NCI-H510A treated with DMSO at 0.1 percent for 48 hours (cell line): ENCODE measurements around the gene RIPK3.
A peak's percentile ranks its signal among the peaks of the same experiment; 100 is the strongest.
"Not testable (repeated sequence)": the region's sequence is repeated elsewhere in the genome, so short reads cannot be mapped to it uniquely, and the experiment has no call there.

Experiments used
- DNase-seq: peaks from one replicate; lab custom pipeline; 2025; lab: John Stamatoyannopoulos, UW

Gene RIPK3

DNA sequence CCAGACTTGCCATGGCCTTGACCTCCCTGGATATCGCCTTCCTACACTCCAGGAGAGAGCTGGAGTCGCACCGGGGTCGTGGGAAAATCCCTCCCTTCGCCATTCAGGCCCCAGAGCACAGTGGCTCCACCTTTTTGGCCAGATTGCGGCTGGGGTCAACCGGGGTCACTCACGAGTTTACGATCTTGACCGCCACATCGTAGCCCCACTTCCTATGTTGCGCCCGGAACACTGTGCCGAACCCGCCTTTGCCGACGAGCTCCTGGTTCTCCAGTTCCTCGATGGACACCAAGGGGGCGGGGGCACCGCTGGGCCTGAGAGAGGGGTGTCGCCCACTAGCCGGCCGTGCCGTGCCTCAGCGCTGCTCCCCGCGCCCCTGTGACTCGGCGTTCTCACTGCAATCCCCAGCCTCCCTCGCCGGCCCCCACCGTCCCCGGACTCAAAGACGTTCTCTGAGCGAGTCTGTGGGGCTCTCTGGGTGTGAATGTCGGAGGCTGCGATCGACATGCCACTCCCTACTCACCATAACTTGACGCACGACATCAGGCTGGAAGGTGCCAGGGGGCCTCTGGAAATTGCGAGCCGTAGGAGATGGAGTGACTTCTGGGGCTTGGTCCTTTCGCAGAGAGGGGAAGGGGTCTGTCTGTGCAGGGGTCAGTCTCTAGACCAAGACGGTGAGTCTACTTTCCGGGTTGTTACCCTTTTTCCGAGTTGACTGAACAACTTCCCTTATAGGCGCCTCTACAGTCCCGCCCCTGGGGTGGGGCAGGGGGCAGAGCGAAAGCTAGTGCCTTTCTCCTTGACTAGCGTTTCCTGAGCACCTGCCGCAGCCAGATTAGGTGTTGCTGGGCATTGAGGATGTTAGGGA lies at the start of gene RIPK3:
Gene RIPK3, minus strand, starts transcription at position 708 of the 868 bp plus-strand sequence. Its CDS starts 165 bp downstream, at position 543.
- DNase-seq: peak; percentile 68

DNA sequence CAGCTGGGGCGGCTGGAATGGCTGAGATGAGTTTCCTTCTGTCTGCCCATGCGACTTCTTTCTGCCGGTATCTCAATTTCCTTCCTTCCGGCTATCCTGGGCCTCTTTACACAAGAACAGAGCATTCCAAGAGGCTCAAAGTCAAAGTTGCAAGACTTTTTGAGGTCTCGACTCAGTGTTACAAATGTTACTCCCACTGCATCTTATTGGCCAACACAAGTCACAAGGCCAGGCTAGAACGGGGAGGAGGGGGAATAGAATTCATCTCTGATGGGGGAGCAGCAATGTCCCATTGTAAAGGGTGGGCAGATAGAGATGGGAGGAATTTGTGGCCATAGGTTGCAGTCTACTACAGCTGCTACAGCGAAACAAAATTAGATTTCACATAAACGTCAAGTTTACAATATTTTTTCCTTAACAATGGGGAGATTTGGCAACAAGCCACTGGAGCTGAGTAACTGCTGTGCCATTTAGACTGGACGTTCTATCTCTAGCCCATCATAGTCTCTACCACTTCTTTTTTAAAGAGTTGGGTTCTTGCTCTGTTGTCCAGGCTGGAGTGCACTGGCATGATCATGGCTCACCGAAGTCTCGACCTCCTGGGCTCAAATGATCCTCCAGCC lies 49.5 kb upstream of the RIPK3 start:
- DNase-seq: no peak

DNA sequence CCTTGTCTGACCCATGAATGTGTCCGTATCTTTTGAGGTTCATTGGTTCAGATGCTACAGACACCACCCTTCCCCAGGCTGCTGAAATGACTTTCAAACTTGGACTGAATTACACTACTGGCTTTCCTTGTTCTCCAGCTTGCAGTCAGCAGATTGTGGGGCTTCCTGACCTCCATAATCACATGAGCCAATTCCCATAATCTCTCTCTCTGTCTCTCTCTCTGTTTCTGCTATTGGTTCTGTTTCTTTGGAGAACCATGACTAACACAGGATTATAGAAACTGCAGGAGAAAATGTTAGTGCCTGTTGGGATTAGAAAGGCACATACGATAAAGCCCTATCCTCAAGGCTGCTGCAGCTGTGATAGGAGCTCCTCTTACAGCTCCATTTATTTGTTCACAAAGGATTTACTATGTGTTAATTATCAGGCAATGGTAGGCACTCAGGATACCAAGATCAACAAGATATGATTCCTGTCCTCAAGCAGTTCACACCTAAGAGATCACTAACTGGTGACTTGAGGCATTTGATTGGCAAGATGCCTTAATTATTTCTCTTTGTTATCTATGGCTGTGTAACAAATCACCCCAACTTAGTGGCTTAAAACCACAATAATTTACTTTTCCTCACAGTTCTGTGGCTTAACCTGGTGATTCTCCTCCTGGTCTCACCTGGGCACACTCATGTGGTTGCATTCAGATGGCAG lies 48.8 kb upstream of the RIPK3 start:
- DNase-seq: no peak

DNA sequence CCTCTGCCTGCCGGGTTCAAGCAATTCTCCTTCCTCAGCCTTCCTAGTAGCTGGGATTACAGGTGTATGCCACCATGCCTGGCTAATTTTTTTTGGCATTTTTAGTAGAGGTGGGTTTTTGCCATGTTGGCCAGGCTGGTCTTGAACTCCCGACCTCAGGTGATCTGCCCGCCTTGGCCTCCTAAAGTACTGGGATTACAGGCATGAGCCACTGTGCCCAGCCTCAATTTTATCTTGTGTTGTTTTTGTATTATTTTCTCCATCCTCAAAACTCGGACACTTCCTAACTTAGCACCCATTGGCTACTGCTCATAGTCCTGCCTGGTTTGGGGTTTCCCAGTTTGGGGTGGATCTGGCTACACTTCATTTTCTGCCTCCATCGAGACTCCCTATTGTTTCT lies 47.8 kb upstream of the RIPK3 start:
- DNase-seq: not testable (repeated sequence)

DNA sequence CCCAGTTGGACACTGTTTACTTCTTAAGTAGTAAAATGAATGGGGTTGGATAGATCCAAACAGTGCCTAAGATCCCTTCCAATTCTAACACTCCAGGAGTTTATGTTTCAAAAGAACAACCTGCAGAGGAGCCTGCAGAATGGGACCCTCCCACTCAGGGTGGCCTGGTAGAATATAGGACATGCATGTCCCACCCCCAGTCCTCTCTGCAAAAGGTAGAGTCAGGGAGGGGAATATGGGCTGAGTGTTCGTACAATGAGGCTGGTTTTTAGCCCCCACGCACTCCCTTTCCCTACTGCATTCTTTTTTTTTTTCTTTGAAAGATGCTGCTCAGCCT lies 47.2 kb upstream of the RIPK3 start:
- no peak for DNase-seq

DNA sequence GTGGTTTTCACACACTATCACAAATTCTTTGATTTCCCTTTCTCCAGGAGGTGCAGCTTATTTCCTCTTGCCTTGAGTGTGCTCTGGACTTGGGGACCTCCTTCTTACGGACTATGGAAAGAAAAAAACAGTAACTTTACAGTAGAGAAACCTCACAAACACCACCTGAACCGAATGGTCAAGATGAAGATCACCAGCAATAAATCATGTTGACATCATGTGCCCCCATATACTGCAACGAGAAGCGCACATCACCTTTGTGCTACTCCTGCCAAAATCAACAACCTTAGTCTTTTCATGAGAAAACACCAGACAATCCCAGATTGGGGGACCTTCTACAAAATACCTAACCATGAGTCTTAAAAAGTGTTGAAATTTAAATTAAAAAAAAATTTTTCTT lies 45.7 kb upstream of the RIPK3 start:
- DNase-seq: no peak

DNA sequence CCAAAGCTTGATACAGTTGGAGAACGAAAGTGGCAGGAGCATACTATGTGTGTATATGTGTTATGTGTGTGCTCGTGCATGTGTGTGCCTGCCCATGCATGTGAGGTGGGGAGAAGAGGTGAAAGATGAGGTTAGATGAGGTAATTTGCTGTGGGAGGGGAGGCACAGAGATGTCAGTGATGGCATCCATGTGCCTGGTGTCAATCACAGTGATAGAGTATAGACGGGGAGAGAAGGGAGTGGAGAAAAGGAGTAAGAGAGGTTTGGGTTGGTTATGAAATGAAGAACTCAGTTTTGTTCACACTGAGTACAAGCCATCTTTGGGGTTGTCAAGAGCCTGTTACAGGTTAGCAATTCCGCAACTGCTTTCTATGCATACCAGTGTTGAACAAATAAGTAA lies 44.4 kb upstream of the RIPK3 start:
- DNase-seq: no peak

DNA sequence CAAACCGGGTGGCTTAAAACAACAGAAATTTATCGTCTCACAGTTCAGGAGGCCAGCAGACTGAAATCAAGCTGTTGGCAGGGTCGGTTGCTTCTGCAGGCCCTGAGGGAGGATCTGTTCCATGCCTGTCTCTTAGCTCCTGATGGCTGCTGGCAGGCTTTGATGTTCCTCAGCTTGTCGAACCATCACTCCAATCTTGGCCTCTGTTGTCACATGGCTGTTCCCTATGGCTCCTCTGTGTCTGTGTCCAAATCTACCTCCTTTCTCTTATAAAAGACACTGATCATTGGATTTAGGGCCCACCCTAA lies 42.2 kb upstream of the RIPK3 start:
- DNase-seq: no peak

DNA sequence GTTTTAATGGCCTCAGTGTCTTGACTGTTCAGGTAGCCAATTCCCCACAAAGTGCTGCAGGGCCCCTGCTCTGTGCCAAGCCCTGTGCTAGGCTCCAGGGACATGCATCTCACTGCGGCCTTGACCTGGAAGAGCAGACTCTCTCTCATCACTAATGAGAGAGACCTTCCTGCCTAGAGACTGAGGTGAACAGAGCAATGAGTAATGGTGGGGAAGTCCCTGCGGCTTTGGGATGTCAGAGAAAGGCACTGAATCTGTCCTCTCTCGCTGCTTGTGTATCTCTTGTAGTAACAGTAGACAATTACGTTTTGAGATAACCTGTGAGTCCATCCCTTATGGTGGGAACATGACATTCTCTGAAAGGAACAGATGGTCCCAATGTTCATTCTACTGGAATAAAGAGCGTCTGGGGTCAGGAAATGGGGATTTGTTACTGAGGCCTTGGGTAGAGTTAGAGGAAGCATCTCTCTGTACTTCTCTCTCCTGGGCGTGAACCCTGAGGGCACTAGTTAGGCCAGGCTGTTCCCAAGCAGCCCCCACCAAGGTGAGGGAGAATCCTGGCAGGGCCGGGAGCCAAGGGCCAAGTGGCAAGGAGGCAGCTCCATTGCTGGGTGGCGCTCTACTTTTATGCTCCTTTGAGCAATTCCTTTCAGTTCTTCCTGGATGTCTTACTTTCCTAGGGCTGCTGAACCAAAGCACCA lies 41.7 kb upstream of the RIPK3 start:
- no peak for DNase-seq

DNA sequence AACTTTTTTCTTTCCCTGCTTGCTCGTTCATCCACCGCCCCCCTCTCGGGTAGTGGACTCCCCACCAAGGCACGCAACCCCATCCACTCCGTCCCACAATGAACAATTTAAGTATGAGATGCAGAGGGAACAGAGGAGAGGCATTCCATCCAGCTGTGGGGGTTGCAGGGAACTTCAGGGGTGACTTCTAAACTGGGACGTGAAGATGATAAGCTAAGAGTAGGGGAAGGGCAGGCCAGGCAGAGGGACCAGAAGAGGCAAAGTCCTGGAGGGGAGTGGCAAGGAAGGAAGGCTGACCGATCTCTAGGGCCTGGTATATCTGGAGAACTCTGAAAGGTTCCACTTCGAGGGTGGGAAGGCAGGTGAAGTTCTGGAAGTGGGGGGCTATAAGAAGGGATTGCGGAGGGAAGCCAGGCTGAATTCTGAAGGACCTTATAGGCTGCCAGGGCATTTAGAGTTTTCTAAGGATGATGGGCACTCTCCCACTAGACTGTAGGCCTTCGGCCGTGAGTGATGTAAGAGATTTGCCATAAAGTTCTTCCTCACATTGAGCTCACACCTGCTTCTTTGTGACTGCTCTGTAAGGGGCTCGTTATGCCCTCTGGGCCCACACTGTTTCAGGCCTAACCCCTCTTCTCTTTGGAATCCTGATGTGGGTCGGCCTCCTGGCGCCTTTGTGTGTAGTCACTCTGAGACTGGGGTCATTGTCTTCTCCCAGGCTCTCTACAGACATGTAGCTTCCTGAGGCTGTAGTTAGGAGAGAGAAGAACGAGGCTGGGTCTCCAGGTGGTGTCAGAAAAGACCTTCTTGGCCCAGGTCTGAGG lies 40.3 kb upstream of the RIPK3 start:
- no peak for DNase-seq

DNA sequence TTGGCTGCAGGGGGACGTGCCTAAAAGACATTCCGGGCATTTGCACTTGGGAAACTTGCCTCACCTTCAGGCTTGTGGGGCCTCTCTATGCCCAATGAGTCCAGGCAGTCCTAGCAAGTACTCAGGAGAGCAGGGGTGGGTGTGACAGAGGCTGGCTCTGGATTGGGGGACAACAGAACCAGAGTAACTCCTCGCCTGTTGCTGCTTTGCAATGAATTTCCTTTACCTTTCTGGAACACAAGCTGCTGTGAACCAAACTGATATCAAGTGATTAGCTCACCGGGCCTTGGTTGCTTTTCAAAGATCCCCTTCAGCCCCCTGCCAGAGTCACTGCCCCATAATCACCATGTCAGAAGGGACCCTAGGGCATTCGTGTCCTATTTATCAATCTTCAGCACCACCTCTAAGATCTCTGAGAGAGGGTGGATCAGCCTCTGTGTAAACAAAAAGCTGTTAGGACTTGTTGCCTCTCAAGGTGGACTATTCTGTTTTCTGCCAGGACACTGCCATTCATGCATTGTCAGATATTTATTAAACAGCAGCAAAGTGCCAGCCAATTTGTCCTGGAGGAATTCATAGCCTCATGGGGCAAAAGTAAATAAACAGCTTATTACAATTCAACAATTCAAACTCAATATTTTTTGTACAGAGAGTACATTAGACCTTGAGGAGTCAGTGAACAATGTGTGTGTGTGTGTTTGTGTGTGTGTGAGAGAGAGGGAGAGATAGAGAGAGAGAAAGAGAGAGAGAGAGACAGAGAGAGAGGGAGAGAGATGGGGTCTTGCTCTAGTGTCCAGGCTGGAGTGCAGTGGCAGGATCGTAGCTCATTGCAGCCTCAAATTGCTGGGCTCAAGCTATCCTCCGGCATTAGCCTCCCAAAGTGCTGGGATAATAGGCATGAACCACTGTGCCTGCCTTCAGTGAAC lies 39.5 kb upstream of the RIPK3 start:
- no peak for DNase-seq

DNA sequence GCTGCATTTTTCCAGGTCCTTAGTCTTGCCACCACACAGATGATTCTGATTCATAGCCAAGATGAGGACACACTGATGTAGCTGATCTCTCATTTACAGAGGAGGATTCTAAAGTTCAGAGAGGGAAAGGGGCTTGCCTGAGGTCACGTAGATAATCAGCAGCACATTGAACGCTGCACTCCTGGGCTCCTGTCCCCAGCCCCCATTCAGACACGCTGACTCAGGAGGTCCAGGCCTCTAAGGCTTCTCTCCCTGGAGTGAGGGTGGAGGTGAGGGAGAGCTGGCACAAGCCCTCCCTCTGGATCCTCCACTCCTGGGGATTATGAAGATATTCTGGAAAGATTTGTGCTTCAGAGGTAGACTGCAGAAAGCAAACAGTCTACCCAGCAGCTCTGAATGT lies 38.5 kb upstream of the RIPK3 start:
- no peak for DNase-seq

DNA sequence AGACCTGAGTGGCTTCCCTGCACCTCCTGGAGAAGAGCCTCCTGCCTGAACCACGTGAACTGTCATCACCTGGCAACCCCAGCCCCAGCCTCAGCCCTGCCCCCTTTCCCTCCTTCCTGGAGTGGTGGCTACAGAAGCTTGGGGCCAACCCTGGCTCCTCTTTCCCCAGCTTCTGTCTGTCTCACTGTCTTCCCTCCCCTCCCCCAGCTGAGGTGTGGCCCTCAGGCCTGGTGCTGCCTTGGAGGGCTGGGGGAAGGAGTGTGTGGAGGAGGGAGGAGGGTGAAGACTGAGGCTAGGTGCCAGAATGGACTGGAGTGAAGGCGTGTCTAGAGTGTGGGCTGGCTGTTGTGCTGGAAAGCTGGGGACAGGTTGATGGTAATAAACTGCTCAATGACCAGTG lies 37.9 kb upstream of the RIPK3 start:
- DNase-seq: peak; percentile 92

DNA sequence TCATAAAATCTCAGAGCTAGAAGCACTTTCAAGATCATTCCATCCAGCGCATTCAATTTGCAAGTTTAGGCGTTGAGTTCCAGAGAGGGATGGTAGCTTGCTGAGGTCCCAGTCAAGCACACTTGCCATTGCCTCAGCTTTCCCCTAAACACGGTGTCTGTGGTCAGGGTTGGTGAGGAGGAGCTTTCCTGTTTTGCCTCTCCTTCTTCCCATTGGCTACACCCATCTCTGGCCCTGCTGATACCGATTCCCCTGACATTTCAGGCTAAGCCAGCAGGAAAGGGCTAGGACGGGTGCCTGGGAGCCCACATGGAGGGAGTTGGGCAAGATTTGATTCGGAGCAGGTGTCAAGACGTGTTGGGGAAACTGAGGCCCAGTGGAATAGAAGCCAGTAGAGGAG lies 37.3 kb upstream of the RIPK3 start:
- DNase-seq: peak; percentile 66

DNA sequence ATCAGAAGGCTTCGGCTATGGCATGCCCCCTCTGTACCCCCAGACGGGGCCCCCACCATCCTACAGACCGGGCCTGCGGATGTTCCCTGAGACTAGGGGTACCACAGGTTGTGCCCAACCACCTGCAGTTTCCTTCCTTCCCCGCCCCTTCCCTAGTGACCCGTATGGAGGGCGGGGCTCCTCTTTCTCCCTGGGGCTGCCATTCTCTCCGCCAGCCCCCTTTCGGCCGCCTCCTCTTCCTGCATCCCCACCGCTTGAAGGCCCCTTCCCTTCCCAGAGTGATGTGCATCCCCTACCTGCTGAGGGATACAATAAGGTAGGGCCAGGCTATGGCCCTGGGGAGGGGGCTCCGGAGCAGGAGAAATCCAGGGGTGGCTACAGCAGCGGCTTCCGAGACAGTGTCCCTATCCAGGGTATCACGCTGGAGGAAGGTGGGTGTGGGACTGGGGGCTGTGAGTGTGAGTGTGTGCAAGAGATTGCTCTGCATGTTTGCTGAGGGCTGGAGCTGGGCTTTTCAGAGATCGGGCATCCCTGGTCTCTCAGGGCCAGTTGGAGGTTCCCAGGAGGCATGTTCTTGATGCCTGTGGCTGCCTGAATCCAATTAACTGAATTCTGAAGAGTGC lies 36.8 kb upstream of the RIPK3 start:
- no peak for DNase-seq

DNA sequence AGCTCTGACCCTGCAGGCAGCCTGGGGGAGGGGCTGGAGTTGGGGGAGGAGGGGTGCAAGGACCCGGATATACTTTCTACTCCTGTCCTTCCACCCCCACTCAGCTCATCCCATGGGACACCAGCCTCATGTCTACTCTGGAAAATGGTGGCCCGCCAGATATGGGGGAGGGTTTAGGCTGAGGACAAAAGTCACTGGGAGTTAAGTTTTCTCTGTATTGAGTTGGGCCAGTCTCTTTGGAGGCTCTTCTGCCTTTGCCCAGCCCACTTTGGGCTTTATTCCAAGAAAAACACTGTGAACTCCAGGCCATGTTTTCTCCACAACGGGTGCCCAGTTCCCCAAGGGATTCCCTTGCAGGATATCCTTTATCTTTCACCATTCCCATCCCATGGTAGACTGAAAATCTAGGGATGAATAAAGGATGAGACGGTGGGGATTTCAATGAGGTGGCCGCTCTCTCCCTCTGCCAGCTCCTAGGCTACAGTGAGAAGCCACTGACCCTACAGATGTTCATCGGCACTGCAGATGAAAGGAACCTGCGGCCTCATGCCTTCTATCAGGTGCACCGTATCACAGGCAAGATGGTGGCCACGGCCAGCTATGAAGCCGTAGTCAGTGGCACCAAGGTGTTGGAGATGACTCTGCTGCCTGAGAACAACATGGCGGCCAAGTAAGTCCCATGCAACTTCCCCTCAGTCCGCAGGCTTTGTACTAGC lies 33.1 kb upstream of the RIPK3 start:
- peak; percentile 38 for DNase-seq

DNA sequence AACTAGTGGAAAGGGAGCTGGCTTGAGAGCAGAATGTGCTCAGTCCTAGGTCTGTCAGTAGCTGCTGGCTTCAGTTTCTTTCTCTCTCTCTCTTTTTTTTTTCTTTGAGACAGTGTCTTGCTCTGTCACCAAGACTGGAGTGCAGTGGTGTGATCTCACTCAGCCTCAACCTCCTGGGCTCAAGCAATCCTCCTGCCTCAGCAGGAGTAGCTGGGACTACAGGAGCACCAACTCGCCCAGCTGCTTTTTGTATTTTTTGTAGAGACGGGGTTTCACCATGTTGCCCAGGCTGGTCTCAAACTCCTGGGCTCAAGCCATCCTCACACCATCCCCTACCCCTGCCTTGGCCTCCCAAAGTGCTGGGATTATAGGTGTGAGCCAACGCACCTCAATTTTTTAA lies 31.8 kb upstream of the RIPK3 start:
- DNase-seq: not testable (repeated sequence)

DNA sequence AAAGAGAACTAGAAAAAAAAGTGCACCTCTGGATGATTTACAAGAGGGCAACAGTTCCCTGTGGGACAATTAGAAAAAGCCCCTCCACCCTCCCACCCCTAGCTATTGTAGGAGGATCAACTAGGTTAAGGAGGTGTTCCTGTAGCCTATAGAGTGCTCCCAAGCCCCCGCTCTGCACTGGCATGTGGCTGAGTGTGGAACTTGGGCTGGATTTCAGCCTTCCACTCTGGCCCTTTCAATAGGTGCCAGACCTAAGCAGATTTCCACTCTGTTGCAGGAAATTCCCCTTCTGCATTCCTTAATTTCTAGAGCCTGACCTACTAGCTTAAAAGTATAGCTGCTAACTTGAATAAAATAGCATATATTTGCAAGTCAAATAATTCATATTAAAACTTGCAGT lies 31.0 kb upstream of the RIPK3 start:
- DNase-seq: no peak

DNA sequence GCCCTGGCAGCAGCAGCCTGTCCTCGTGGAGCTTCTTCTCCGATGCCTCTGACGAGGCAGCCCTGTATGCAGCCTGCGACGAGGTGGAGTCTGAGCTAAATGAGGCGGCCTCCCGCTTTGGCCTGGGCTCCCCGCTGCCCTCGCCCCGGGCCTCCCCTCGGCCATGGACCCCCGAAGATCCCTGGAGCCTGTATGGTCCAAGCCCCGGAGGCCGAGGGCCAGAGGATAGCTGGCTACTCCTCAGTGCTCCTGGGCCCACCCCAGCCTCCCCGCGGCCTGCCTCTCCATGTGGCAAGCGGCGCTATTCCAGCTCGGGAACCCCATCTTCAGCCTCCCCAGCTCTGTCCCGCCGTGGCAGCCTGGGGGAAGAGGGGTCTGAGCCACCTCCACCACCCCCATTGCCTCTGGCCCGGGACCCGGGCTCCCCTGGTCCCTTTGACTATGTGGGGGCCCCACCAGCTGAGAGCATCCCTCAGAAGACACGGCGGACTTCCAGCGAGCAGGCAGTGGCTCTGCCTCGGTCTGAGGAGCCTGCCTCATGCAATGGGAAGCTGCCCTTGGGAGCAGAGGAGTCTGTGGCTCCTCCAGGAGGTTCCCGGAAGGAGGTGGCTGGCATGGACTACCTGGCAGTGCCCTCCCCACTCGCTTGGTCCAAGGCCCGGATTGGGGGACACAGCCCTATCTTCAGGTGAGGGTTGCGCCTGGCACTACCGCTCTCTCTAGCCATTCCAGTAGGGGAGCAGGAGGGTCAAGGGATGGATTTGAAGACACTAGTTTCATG lies 30.3 kb upstream of the RIPK3 start:
- DNase-seq: no peak
